ENCODE measurements around the gene PNPT1.

Gene PNPT1

DNA sequence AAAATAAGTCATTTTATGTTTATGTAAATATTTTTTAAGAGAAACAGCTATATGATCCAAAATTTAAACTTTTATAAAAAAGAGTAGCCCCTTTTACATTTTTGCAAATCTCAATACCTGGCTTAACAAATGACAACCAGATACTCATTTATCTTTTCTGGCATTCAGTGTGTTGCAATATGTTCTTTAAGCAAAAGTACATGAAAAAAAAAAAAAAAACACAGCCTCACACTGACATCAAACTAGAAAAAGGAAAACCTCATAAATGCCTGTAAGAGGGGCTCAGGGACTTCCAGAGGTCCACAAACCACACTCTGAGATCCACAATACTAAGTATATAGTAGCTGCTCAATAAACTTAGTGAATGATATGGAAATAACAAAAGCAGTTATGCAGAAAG is 98.1 kb downstream of the PNPT1 start:
- DNase-seq, result no peak

DNA sequence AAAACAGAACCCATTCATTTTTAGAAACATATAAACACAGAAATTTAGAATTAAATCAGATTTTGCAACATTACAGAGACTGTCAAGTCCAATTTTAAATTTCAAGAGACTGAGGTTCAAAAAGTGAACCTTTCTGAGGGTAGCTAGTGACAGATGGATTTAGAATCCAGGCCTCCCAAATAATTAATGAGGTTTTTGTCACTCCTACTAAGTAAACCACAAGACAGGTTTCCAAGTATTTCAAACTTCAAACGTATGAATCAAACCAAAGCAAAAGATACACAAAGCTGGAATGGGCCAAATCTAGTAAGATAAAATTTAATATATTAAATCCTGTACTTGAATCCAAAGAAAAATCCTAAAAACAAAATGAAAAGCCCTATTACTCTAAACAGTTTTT is 101.5 kb downstream of the PNPT1 start:
- no peak for DNase-seq

DNA sequence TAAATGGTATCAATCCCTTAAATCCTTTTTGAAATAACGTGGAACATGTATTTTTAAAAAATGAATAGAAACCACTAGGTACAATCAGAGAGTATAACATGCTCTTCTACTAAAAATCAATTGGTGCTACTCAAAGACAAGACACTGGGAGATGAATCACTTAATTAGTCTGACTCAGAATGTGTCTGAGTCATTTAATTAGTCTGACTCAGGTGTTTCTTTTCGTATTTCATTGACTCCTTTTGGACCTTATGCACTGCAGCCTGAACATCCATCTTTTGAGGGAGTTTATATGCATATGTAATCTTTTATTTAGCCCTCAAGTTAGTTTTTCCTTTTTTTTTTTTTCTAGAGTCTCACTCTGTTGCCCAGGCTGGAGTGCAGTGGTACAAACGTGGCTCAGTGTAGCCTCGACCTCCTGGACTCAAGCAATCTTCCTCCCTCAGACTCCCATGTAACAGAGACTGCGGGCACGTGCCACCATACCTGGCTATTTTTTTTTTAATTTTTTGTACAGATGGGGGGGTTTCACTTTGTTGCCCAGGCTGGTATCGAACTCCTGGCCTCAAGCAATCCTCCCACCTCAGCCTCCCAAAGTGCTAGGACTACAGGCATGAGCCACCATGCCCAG is 102.7 kb downstream of the PNPT1 start:
- DNase-seq, result no peak

DNA sequence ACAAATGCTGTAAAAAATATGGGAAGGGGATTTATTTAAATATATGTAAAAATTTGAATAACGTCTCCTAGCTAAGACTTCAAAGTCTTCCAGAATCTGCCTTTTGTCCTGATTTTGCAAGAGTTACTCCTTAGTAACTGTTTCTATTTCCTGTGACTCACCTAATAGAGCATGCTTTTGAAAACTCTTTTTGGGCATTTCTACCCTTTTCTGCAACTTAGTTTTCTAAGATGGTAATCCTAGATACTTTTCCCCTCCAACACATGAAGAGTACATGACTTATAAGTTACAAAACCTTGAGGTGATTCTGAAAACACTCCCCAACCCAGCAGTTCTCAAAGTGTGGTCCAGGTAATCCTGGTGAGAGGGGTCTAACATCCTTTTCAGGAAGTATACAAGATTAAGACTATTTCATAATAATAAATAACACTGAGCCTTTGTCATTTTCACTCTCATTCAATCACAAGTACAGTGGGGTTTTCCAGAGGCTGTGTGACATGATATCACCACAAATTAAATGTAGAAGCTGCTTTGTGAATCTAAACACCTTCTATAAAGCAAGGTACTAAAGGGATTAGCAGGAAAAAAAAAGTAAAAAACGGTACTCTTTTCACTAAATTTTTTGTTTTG is 108.1 kb downstream of the PNPT1 start:
- no peak for DNase-seq
